GM12874 (cell line): Measurements from ENCODE around the gene TANGO6.

Experiments used
- TF ChIP-seq, protein P1 (sequence below): IDR thresholded peaks from 2 replicates; pipeline ENCODE4 v1.5.1; 2011; ENCODE audit warnings: low read depth, mild to moderate bottlenecking, control low read depth, low read length, moderate library complexity; ENCODE audit not compliant: insufficient read depth

Gene TANGO6

DNA sequence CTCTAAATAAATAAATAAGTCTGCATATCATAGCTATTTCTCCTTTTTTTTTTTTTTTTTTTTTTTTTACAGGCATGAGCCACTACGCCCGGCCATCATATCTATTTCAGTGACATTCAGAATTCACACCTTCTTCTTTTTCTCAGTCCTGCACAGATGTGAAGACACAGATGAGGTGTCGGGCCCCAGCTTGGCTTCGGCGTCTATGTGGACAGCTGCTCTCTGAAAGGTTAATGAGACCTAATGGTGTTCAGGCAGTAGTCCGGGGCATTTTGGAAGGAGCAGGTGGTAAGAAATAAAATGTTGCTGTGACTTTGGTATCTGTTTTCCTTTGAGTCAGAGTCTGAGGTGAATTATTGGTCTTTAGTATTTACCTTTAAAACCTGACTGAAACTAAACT lies 23.6 kb downstream of the TANGO6 start:
- TF ChIP-seq, protein P1, sequence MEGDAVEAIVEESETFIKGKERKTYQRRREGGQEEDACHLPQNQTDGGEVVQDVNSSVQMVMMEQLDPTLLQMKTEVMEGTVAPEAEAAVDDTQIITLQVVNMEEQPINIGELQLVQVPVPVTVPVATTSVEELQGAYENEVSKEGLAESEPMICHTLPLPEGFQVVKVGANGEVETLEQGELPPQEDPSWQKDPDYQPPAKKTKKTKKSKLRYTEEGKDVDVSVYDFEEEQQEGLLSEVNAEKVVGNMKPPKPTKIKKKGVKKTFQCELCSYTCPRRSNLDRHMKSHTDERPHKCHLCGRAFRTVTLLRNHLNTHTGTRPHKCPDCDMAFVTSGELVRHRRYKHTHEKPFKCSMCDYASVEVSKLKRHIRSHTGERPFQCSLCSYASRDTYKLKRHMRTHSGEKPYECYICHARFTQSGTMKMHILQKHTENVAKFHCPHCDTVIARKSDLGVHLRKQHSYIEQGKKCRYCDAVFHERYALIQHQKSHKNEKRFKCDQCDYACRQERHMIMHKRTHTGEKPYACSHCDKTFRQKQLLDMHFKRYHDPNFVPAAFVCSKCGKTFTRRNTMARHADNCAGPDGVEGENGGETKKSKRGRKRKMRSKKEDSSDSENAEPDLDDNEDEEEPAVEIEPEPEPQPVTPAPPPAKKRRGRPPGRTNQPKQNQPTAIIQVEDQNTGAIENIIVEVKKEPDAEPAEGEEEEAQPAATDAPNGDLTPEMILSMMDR, result no peak

DNA sequence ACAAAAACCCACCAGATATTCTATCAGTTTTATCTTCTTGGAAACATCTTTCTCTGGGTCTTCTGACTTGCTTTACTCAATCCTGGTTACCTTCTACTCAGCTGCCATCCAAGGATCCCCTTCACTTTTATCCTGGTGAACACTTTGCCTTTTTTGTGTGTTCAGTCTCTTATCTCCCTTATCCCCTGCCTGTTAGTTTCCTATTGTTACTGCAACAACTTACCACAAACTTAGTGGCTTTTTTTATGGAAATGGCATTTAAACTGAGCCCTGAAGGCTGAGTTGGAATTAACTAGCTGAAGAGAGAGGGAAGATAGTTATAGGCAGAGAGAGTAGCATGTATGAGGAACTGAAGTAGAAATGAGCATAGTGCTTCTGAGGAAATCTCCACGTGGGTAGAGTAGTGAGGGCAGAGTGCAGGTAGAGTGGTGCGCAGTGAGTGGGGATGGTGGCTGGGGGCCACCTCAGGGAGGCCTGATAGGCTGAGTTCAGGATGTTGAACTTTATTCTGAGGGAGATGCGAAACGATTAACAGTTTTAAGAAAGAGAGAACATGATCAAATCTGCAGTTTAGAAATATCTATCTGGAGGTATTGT lies 26.3 kb downstream of the TANGO6 start:
- TF ChIP-seq, protein P1, result no peak

DNA sequence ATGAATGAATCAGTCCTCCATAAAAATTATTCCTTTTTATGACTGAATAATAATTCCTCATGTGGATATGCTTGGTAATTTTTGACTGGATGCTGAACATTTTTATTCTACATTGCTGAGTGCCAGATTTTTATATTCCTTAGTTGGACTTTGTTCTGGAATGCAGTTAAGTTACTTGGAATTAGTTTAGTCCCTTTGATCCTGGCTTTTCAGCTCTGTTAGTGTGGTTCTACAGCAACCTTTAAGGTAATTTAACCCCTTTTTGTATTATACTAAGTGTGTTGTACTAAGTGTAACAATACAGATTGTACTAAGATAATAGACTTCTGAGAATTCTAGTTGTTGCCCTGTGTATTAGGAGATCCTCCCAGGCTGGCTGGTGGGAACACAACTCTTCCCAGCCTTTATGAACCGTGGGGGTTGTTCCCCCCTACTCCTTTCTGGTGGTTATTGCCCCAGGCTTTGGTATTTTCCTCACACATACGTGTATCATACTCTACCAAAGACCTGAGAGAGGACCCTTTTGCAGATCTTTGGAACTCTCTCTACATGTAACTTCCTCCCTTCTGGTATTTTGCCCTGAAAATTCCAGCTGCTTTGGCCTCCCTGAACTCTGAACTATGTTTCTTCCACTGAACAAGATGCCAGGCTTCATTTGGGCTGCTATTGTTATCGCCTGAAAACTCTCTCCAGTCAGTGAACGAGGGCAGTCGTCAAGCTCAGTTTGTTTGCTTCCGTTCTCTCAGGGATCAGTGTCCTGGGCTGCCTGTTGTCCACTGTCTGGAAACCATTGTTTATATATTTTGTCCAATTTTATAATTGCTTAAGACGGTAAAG lies 30.5 kb downstream of the TANGO6 start:
- TF ChIP-seq, protein P1, result no peak

DNA sequence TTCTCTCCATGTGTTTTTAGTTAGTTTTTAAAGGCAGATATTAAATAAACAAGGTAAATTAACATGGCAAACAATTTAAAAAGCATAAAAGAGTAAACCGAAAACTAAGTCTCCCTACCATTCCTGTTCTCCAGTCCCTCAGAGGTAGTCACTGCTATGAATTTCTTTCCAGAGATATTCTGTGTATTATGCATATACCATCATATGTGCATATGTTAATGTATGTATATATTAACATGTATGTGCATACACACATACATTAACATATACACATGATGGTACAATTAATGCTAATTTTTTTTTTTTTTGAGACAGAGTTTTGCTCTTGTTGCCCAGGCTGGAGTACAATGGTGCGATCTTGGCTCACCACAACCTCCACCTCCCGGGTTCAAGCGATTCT lies 32.5 kb downstream of the TANGO6 start:
- TF ChIP-seq, protein P1, result no peak

DNA sequence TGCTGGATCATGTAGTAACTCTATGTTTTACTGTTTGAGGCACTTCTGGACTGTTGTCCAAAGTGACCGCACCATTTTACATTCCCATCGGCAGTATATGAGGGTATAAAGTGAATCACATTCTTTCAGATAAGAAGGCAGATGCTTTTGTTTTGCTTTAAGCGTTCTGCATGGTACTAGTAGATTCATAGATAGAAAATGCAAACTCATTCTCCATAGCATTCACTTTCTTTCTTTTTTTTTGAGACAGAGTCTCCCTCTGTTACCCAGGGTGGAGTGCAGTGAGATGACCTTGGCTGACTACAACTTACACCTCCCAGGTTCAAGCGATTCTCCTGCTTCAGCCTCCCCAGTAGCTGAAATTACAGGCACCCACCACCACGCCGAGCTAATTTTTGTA lies 40.4 kb downstream of the TANGO6 start:
- TF ChIP-seq, protein P1, result no peak

DNA sequence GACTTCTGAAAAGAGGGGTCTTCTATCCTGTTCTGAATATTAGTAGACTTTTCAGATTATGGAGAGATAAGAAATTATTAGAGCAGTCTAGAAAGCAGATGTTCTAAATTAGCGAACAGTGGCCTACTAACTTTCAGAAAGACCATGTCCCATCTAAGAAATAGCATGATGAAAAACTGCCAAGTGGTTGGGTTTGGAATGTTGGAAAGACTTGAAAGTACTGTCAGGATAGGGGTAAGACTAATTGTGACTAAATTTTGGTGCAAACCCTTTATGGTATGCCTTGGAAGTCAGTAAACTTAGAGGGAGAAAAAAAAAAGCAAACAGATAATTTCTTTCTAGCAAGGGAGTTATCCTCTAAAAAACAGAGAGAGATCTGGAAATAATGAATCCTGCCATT lies 41.1 kb downstream of the TANGO6 start:
- TF ChIP-seq, protein P1, result no peak

DNA sequence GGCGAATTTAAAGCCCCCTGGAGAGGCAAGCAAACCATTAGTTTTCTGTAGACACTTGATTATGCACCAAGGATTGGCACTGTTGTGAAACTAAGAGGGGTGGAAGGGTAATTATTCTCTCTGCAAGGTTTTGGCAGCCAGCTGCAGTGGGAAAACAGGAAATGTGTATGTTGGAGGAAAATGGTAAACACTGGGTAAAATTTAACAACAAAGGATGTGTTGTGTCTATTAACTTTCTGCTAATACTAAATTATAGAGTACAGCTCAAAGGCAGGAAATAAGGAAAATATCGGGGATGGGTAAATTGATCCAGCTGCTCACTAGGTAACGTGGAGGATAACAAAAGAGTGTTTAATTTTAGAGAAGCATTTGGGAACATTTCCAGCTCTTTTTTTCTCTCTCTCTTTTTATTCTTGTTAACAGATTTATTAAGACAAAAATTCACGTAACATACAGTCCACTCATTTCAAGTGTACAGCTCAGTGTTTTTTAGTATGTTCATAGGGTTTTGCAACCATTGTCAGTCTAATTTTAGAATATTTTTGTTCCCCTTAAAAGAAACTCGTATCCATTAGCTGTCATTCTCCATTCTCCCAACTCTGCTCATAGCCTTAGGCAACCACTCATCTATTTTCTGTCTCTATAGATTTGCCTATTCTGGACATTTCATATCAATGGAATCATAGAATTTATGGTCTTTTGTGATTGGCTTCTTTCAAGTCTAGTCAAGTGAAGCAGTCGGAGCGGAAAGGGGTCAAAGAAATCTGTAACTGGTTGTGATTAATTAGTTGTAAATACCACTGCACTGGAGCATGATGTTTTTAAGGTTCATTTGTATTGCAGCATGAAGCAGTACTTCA lies 41.8 kb downstream of the TANGO6 start:
- TF ChIP-seq, protein P1, result no peak
